ENCODE data around the gene ELL2.
A peak's percentile ranks its signal among the peaks of the same experiment; 100 is the strongest.

ELL2 gene

GRCh38 chr5:95883185-95884016 lies 78.2 kb downstream of the ELL2 start:
- DNase-seq (ENCODE audit: low read depth in 4 of 4, low spot score in 1 of 4) = no peak

- no peak for DNase-seq (ENCODE audit: low read depth in 4 of 4, low spot score in 1 of 4)
Measured at GRCh38 chr5:95881833-95882232, 79.8 kb downstream of the ELL2 start.

GRCh38 chr5:95880081-95880926 lies 81.3 kb downstream of the ELL2 start:
- DNase-seq (ENCODE audit: low read depth in 4 of 4, low spot score in 1 of 4) = no peak

GRCh38 chr5:95879661-95880060 lies 82.0 kb downstream of the ELL2 start:
- DNase-seq (ENCODE audit: low read depth in 4 of 4, low spot score in 1 of 4) = no peak

GRCh38 chr5:95878417-95879323 lies 83.0 kb downstream of the ELL2 start:
- DNase-seq (ENCODE audit: low read depth in 4 of 4, low spot score in 1 of 4) = no peak

- DNase-seq (ENCODE audit: low read depth in 4 of 4, low spot score in 1 of 4) = no peak
Measured at GRCh38 chr5:95876782-95877181, 84.9 kb downstream of the ELL2 start.

GRCh38 chr5:95874246-95874645 lies 87.4 kb downstream of the ELL2 start:
- DNase-seq (ENCODE audit: low read depth in 4 of 4, low spot score in 1 of 4) = no peak

- no peak for DNase-seq (ENCODE audit: low read depth in 4 of 4, low spot score in 1 of 4)
Measured at GRCh38 chr5:95873351-95873750, 88.3 kb downstream of the ELL2 start.

- DNase-seq (ENCODE audit: low read depth in 4 of 4, low spot score in 1 of 4) = no peak
Measured at GRCh38 chr5:95872346-95873268, 89.0 kb downstream of the ELL2 start.

GRCh38 chr5:95871146-95871806 lies 90.4 kb downstream of the ELL2 start:
- DNase-seq (ENCODE audit: low read depth in 4 of 4, low spot score in 1 of 4) = no peak

- peak; percentile 25 to 45 (median 37) for DNase-seq (ENCODE audit: low read depth in 4 of 4, low spot score in 1 of 4)
Measured at GRCh38 chr5:95870105-95870672, 91.5 kb downstream of the ELL2 start.

- DNase-seq (ENCODE audit: low read depth in 4 of 4, low spot score in 1 of 4) = peak in 1 of 4 experiments; percentile 46
Measured at GRCh38 chr5:95869173-95869855, 92.3 kb downstream of the ELL2 start.

GRCh38 chr5:95868136-95868535 lies 93.5 kb downstream of the ELL2 start:
- no peak for DNase-seq (ENCODE audit: low read depth in 4 of 4, low spot score in 1 of 4)

- no peak for DNase-seq (ENCODE audit: low read depth in 4 of 4, low spot score in 1 of 4)
Measured at GRCh38 chr5:95866435-95867040, 95.1 kb downstream of the ELL2 start.

GRCh38 chr5:95864944-95865504 lies 96.6 kb downstream of the ELL2 start:
- no peak for DNase-seq (ENCODE audit: low read depth in 4 of 4, low spot score in 1 of 4)

- no peak for DNase-seq (ENCODE audit: low read depth in 4 of 4, low spot score in 1 of 4)
Measured at GRCh38 chr5:95864456-95864855, 97.2 kb downstream of the ELL2 start.

GRCh38 chr5:95863383-95863757 lies 98.3 kb downstream of the ELL2 start:
- no peak for DNase-seq (ENCODE audit: low read depth in 4 of 4, low spot score in 1 of 4)

Measured in stimulated activated CD4-positive, alpha-beta T cell treated with anti-CD3 and anti-CD28 coated beads, Interleukin-1b, Interleukin-23, amount 100 ng/mL, for 24 hours (primary cell).